DND-41 (cell line): ENCODE measurements around the gene FIGLA.

Source experiments
- ATAC-seq: fragments of 200-7000 bp; cut with Tn5 transposase; 3 replicates; pipeline ENCODE4 v1.9.1; 2021; ENCODE audit warnings: low read depth; ENCODE audit not compliant: insufficient read depth
- DNase-seq: peaks from one replicate; pipeline ENCODE4 v3.0.0-alpha.2; 2020
- H2AFZ ChIP-seq: 2 replicates; pipeline ENCODE4 v1.6.0; 2012; ENCODE audit warnings: low read depth, low read length
- H3K27ac ChIP-seq: 2 replicates; pipeline ENCODE4 v1.5.1; 2012; ENCODE audit warnings: low read length, inconsistent platforms
- H3K27me3 ChIP-seq: fragments of 200-600 bp; sonication (generic); 2 replicates; pipeline ENCODE4 v1.6.0; 2012; ENCODE audit warnings: low read length, mild to moderate bottlenecking, inconsistent platforms; ENCODE audit not compliant: insufficient read depth, poor library complexity
- H3K36me3 ChIP-seq: 2 replicates; pipeline ENCODE4 v1.5.1; 2012; ENCODE audit warnings: low read length, inconsistent platforms; ENCODE audit not compliant: insufficient read depth
- H3K4me1 ChIP-seq: 2 replicates; pipeline ENCODE4 v1.5.1; 2012; ENCODE audit warnings: mild to moderate bottlenecking, low read length; ENCODE audit not compliant: insufficient read depth
- H3K4me2 ChIP-seq: 2 replicates; pipeline ENCODE4 v1.6.0; 2012; ENCODE audit warnings: mild to moderate bottlenecking, moderate library complexity, low read length, inconsistent platforms; ENCODE audit not compliant: insufficient read depth
- H3K4me3 ChIP-seq, 2 experiments: fragments of 200-600 bp in 1 of 2; shearing (Covaris generic) in 1 of 2; 2 replicates each; pipeline ENCODE4 v1.5.1; 2012 to 2016; ENCODE audit warnings: inconsistent platforms in 2 of 2, low read length in 2 of 2, mild to moderate bottlenecking in 2 of 2, low read depth in 1 of 2, moderate library complexity in 1 of 2
- H3K79me2 ChIP-seq: 2 replicates; pipeline ENCODE4 v1.6.0; 2012; ENCODE audit warnings: low read length, inconsistent platforms; ENCODE audit not compliant: insufficient read depth
- H3K9ac ChIP-seq: 2 replicates; pipeline ENCODE4 v1.6.0; 2012; ENCODE audit warnings: low read depth, mild to moderate bottlenecking, inconsistent platforms, low read length, moderate library complexity
- H3K9me3 ChIP-seq: 2 replicates; pipeline ENCODE4 v1.5.1; 2012; ENCODE audit warnings: low read length, moderate library complexity, mild to moderate bottlenecking, inconsistent platforms; ENCODE audit not compliant: insufficient read depth, severe bottlenecking
- H4K20me1 ChIP-seq: 2 replicates; pipeline ENCODE4 v1.6.0; 2012; ENCODE audit warnings: low read length; ENCODE audit not compliant: insufficient read depth
- EZH2 ChIP-seq: IDR thresholded peaks from 3 replicates; pipeline ENCODE4 v1.6.1; 2012; ENCODE audit warnings: borderline replicate concordance, low read depth, mild to moderate bottlenecking, moderate library complexity, low read length, inconsistent platforms; ENCODE audit not compliant: severe bottlenecking
- TF ChIP-seq, protein P1 (sequence below): IDR thresholded peaks from 2 replicates; pipeline ENCODE4 v1.5.1; 2012; ENCODE audit warnings: borderline replicate concordance, low read length, moderate library complexity, mild to moderate bottlenecking; ENCODE audit not compliant: poor library complexity, severe bottlenecking; ENCODE audit errors: extremely low read depth

FIGLA gene

DNA sequence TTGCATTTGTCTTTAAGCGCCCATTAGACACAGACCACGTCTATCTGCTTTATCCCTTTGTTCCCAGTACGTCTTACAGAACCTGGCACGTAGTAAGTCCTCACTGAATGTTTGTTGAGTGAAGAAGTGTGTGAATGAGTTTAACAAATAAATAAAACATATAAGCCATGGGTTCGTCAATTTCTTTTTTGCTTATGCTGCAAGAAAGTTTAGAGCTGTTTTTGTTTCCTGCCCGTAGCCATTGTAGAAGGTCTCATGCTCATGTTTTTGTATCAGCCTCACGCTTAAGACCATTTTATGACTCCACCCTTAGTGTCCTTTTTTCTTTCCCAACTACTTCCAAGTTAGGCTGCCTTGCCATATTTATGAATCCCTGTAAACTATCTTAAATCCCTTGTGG lies 24.9 kb downstream of the FIGLA start:
- Histone ChIP-seq H3K4me1 (no peaks in the 10 kb centered on the region), H3K27me3 (peaks cover 3% of the 10 kb centered on the region), H3K36me3 (no peaks in the 10 kb centered on the region), H3K9me3 (no peaks in the 10 kb centered on the region), H2AFZ (no peak overlapping the region), H3K9ac (no peak overlapping the region), H3K79me2 (no peaks in the 10 kb centered on the region), H3K4me3 (no peak overlapping the region), H3K27ac (no peak overlapping the region), H3K4me2 (no peak overlapping the region), H4K20me1 (no peaks in the 10 kb centered on the region)
- TF ChIP-seq EZH2 = no peak
- TF ChIP-seq, protein P1, sequence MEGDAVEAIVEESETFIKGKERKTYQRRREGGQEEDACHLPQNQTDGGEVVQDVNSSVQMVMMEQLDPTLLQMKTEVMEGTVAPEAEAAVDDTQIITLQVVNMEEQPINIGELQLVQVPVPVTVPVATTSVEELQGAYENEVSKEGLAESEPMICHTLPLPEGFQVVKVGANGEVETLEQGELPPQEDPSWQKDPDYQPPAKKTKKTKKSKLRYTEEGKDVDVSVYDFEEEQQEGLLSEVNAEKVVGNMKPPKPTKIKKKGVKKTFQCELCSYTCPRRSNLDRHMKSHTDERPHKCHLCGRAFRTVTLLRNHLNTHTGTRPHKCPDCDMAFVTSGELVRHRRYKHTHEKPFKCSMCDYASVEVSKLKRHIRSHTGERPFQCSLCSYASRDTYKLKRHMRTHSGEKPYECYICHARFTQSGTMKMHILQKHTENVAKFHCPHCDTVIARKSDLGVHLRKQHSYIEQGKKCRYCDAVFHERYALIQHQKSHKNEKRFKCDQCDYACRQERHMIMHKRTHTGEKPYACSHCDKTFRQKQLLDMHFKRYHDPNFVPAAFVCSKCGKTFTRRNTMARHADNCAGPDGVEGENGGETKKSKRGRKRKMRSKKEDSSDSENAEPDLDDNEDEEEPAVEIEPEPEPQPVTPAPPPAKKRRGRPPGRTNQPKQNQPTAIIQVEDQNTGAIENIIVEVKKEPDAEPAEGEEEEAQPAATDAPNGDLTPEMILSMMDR = no peak
- ATAC-seq (no peak), DNase-seq (no peak)

DNA sequence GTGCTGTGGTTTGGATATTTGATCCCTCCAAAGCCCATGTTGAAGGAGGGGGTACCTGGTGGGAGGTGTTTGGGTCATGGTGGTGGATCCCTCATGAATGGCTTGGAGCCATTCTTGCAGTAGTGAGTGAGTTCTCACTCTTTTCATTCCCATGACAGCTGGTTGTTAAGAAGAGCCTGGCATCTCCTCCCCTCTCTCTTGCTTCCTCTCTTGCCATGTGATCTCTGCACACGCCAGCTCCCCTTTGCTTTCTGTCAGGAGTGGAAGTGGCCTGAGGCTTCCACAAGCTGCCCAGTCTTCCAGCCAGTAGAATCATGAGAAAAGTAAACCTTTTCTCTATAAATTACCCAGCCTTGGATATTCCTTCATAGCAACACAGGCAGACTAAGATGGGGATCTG lies 31.0 kb downstream of the FIGLA start:
- Histone ChIP-seq H3K27me3 (peaks cover 13% of the 10 kb centered on the region), H3K4me1 (no peaks in the 10 kb centered on the region), H3K4me2 (no peak overlapping the region), H3K4me3 (no peak overlapping the region), H2AFZ (no peak overlapping the region), H3K9me3 (no peaks in the 10 kb centered on the region), H4K20me1 (no peaks in the 10 kb centered on the region), H3K27ac (no peak overlapping the region), H3K79me2 (no peaks in the 10 kb centered on the region), H3K9ac (no peak overlapping the region), H3K36me3 (no peaks in the 10 kb centered on the region)
- TF ChIP-seq EZH2 = no peak
- TF ChIP-seq, protein P1 = no peak
- ATAC-seq (no peak), DNase-seq (no peak)

DNA sequence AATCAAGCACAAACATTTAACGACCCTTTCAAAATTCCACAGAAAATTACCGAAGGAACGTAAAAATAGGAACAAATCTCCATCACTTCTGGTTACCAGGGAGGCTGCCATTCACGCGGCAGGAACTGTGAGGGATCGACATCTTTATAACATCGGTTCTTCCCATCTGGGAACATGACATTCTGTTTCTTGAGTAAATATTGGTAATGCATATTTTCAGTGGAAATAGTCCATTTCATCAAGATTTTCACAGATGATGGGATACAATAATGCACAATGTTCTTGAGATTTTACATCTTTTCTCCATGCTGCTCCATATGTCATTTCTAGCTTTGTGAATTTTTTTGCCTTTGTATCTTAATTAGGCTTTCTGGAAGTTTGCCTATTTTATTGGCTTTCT lies 32.5 kb downstream of the FIGLA start:
- H3K79me2 ChIP-seq = no peaks in the 10 kb centered on the region
- peaks cover 13% of the 10 kb centered on the region for H3K27me3 ChIP-seq
- H3K27ac ChIP-seq = no peak overlapping the region
- TF ChIP-seq EZH2 = no peak
- TF ChIP-seq, protein P1 = no peak
- H3K9me3 ChIP-seq = no peaks in the 10 kb centered on the region
- DNase-seq = no peak
- no peaks in the 10 kb centered on the region for H4K20me1 ChIP-seq
- no peaks in the 10 kb centered on the region for H3K4me1 ChIP-seq
- ATAC-seq = no peak
- no peak overlapping the region for H3K4me2 ChIP-seq
- no peaks in the 10 kb centered on the region for H3K36me3 ChIP-seq
- no peak overlapping the region for H2AFZ ChIP-seq
- H3K4me3 ChIP-seq = no peak overlapping the region
- H3K9ac ChIP-seq = no peak overlapping the region

DNA sequence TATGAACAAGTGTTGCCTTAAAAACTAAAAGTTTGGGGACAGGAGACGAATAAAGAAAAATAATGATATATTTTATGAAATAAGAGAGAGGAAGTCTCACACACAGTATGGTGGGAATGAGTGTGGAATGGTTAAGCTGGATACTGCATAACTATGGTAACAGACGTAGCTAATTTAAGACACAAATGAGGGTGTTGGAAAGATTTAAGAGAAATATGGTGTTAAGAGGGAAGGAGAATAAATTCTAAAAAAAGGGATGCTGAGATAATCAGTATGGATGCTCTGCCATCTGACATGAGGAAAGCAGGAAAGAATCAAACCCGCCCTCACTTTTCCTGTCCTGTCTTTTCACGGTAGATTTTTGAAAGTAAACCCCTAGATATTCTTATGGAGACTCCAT lies 33.1 kb downstream of the FIGLA start:
- Histone ChIP-seq H2AFZ (no peak overlapping the region), H3K9ac (no peak overlapping the region), H3K4me3 (no peak overlapping the region), H3K27me3 (peaks cover 13% of the 10 kb centered on the region), H3K4me1 (no peaks in the 10 kb centered on the region), H3K4me2 (no peak overlapping the region), H3K79me2 (no peaks in the 10 kb centered on the region), H4K20me1 (no peaks in the 10 kb centered on the region), H3K36me3 (no peaks in the 10 kb centered on the region), H3K9me3 (no peaks in the 10 kb centered on the region), H3K27ac (no peak overlapping the region)
- TF ChIP-seq EZH2 = no peak
- TF ChIP-seq, protein P1 = no peak
- DNase-seq (no peak), ATAC-seq (no peak)
